GM19468 (cell line): ENCODE results near the gene DGKB.

Source experiments
- ATAC-seq: cut with Tn5 transposase; IDR thresholded peaks from one replicate; pipeline ENCODE4 v1.9.1; 2021; ENCODE audit warnings: mild to moderate bottlenecking, moderate library complexity, moderate number of reproducible peaks; ENCODE audit not compliant: unreplicated experiment; ENCODE audit errors: extremely low read depth

The DGKB gene

GRCh38 chr7:14418633-14419032 is 483.9 kb downstream of the DGKB start:
- no peak for ATAC-seq

- no peak for ATAC-seq
Measured at GRCh38 chr7:14414274-14414986, 488.1 kb downstream of the DGKB start.

- no peak for ATAC-seq
Measured at GRCh38 chr7:14407246-14408015, 495.1 kb downstream of the DGKB start.

GRCh38 chr7:14403587-14403986 is 499.0 kb downstream of the DGKB start:
- no peak for ATAC-seq

- ATAC-seq, result no peak
Measured at GRCh38 chr7:14400271-14400670, 502.3 kb downstream of the DGKB start.

- ATAC-seq, result no peak
Measured at GRCh38 chr7:14398526-14398925, 504.0 kb downstream of the DGKB start.

GRCh38 chr7:14395860-14396259 is 506.7 kb downstream of the DGKB start:
- ATAC-seq, result no peak

- ATAC-seq, result no peak
Measured at GRCh38 chr7:14394786-14395185, 507.8 kb downstream of the DGKB start.

- ATAC-seq, result no peak
Measured at GRCh38 chr7:14389595-14389994, 513.0 kb downstream of the DGKB start.

- ATAC-seq, result no peak
Measured at GRCh38 chr7:14389181-14389591, 513.4 kb downstream of the DGKB start.

- ATAC-seq, result no peak
Measured at GRCh38 chr7:14385074-14385473, 517.5 kb downstream of the DGKB start.

GRCh38 chr7:14381936-14382335 is 520.6 kb downstream of the DGKB start:
- no peak for ATAC-seq

- no peak for ATAC-seq
Measured at GRCh38 chr7:14381306-14381705, 521.2 kb downstream of the DGKB start.

GRCh38 chr7:14380881-14381280 is 521.7 kb downstream of the DGKB start:
- ATAC-seq, result no peak

GRCh38 chr7:14377646-14378266 is 524.8 kb downstream of the DGKB start:
- ATAC-seq, result no peak

GRCh38 chr7:14376711-14377110 is 525.8 kb downstream of the DGKB start:
- no peak for ATAC-seq

- ATAC-seq, result no peak
Measured at GRCh38 chr7:14375998-14376397, 526.6 kb downstream of the DGKB start.

- no peak for ATAC-seq
Measured at GRCh38 chr7:14374336-14374735, 528.2 kb downstream of the DGKB start.

- no peak for ATAC-seq
Measured at GRCh38 chr7:14368285-14368684, 534.3 kb downstream of the DGKB start.

GRCh38 chr7:14351167-14351566 is 551.4 kb downstream of the DGKB start:
- no peak for ATAC-seq

- ATAC-seq, result no peak
Measured at GRCh38 chr7:14341200-14341775, 561.3 kb downstream of the DGKB start.
